Smooth muscle cell (in vitro differentiated cells): ENCODE data around the gene KLK2. TPM values are rescaled to one million over a fixed set of nuclear protein-coding genes. Genes with fewer than 3 reads are reported as not detected.

Source experiments
- DNase-seq: peaks from one replicate; lab custom pipeline; 2025; ENCODE audit not compliant: unreplicated experiment; lab: John Stamatoyannopoulos, UW
- H2AFZ ChIP-seq: fragments of 200-600 bp; sonication (generic); 2 replicates; pipeline ENCODE4 v1.6.0; 2016; ENCODE audit warnings: antibody characterized with exemption, low read depth, mild to moderate bottlenecking
- H3F3A ChIP-seq: fragments of 200-600 bp; sonication (generic); 2 replicates; pipeline ENCODE4 v1.6.0; 2017; ENCODE audit warnings: antibody characterized with exemption, low read depth
- H3K27ac ChIP-seq: fragments of 200-600 bp; sonication (generic); 2 replicates; pipeline ENCODE4 v1.5.1; 2016; ENCODE audit warnings: low read depth, mild to moderate bottlenecking
- H3K27me3 ChIP-seq: fragments of 200-600 bp; sonication (generic); 2 replicates; pipeline ENCODE4 v1.6.1; 2016; ENCODE audit warnings: low read depth, mild to moderate bottlenecking
- H3K36me3 ChIP-seq: fragments of 200-600 bp; sonication (generic); 2 replicates; pipeline ENCODE4 v1.5.1; 2016; ENCODE audit warnings: low read depth
- H3K4me1 ChIP-seq: fragments of 200-600 bp; sonication (generic); 2 replicates; pipeline ENCODE4 v1.5.1; 2016; ENCODE audit warnings: low read depth
- H3K4me2 ChIP-seq: fragments of 200-600 bp; sonication (generic); 2 replicates; pipeline ENCODE4 v1.6.0; 2016; ENCODE audit warnings: mild to moderate bottlenecking
- H3K4me3 ChIP-seq: fragments of 200-600 bp; sonication (generic); 2 replicates; pipeline ENCODE4 v1.5.1; 2016; ENCODE audit warnings: mild to moderate bottlenecking
- H3K79me2 ChIP-seq: fragments of 200-600 bp; sonication (generic); 2 replicates; pipeline ENCODE4 v1.6.0; 2016; ENCODE audit warnings: low read depth, mild to moderate bottlenecking
- H3K9ac ChIP-seq: fragments of 200-600 bp; sonication (generic); 2 replicates; pipeline ENCODE4 v1.6.0; 2016; ENCODE audit warnings: low read depth
- H3K9me3 ChIP-seq: fragments of 200-600 bp; sonication (generic); replicated peaks from 2 replicates; pipeline ENCODE4 v1.5.1; 2016; ENCODE audit warnings: low read depth
- H4K20me1 ChIP-seq: fragments of 200-600 bp; sonication (generic); 2 replicates; pipeline ENCODE4 v1.6.0; 2016; ENCODE audit warnings: low read depth
- CTCF ChIP-seq: fragments of 200-600 bp; sonication (generic); IDR thresholded peaks from 2 replicates; pipeline ENCODE4 v1.5.1; 2017; ENCODE audit warnings: borderline replicate concordance, mild to moderate bottlenecking, antibody characterized with exemption; ENCODE audit not compliant: insufficient read depth, poor library complexity, severe bottlenecking
- WGBS: methylation state at CpG from one replicate; pipeline ENCODE4 v1.1.7; 2016; ENCODE audit warnings: low lambda C conversion rate; 5-methylcytosine and 5-hydroxymethylcytosine counted together
- polyA plus RNA-seq: library from polyadenylated mRNA; unstranded; fragments of >200 nt; fragmentation: Nextera tagmentation; extraction: Ambion mirVana; gene quantifications from 2 replicates; pipeline ENCODE4 v1.2.1, GENCODE V29; 2016
- total RNA-seq: library from RNA; depleted of rRNA; stranded (reverse); fragments of >200 nt; gene quantifications from 2 replicates; pipeline ENCODE4 v1.2.3, GENCODE V29; 2014

The KLK2 gene
- total and polyA plus RNA-seq, 2 experiments from 2014 or later: not detected

- Histone ChIP-seq H3F3A (no peaks in the 10 kb centered on the region), H3K9ac (no peak overlapping the region), H3K4me2 (no peak overlapping the region), H3K4me1 (no peaks in the 10 kb centered on the region), H3K4me3 (no peak overlapping the region), H3K36me3 (no peaks in the 10 kb centered on the region), H4K20me1 (no peaks in the 10 kb centered on the region), H3K79me2 (no peaks in the 10 kb centered on the region), H3K27ac (no peak overlapping the region), H3K27me3 (peaks cover 11% of the 10 kb centered on the region), H3K9me3 (no peaks in the 10 kb centered on the region), H2AFZ (no peak overlapping the region)
- 79% methylated on average over 7 of the region's 7 CpGs for WGBS
- TF ChIP-seq CTCF: no peak
- no peak for DNase-seq
These were observed 29.5 kb upstream of the KLK2 start for GRCh38 chr19:50843701-50844221.

GRCh38 chr19:50844296-50844935, 28.8 kb upstream of the KLK2 start:
- Histone ChIP-seq H3K27ac (no peak overlapping the region), H3K4me1 (no peaks in the 10 kb centered on the region), H3F3A (no peaks in the 10 kb centered on the region), H3K27me3 (peaks cover 11% of the 10 kb centered on the region), H3K9me3 (no peaks in the 10 kb centered on the region), H4K20me1 (no peaks in the 10 kb centered on the region), H2AFZ (no peak overlapping the region), H3K79me2 (no peaks in the 10 kb centered on the region), H3K9ac (no peak overlapping the region), H3K36me3 (no peaks in the 10 kb centered on the region), H3K4me3 (no peak overlapping the region), H3K4me2 (no peak overlapping the region)
- 48% methylated on average over 8 of the region's 8 CpGs for WGBS
- no peak for DNase-seq
- TF ChIP-seq CTCF: no peak

- Histone ChIP-seq H3K4me1 (no peaks in the 10 kb centered on the region), H3K36me3 (no peaks in the 10 kb centered on the region), H3K4me2 (no peak overlapping the region), H3K27me3 (peaks cover 16% of the 10 kb centered on the region), H3K4me3 (no peak overlapping the region), H4K20me1 (no peaks in the 10 kb centered on the region), H2AFZ (no peak overlapping the region), H3K9me3 (no peaks in the 10 kb centered on the region), H3F3A (no peaks in the 10 kb centered on the region), H3K79me2 (no peaks in the 10 kb centered on the region), H3K9ac (no peak overlapping the region), H3K27ac (no peak overlapping the region)
- no peak for DNase-seq
- WGBS: 57% methylated on average over 3 of the region's 3 CpGs
- TF ChIP-seq CTCF: no peak
These were observed 22.5 kb upstream of the KLK2 start for GRCh38 chr19:50850738-50851137.

- TF ChIP-seq CTCF: no peak
These were observed 21.6 kb upstream of the KLK2 start for GRCh38 chr19:50851620-50852019.

More at GRCh38 chr19:50851620-50852019, 21.6 kb upstream of the KLK2 start:
- Histone ChIP-seq H3K4me3 (no peak overlapping the region), H3K27ac (no peak overlapping the region), H4K20me1 (no peaks in the 10 kb centered on the region), H3K4me2 (no peak overlapping the region), H3K9me3 (no peaks in the 10 kb centered on the region), H2AFZ (no peak overlapping the region), H3K9ac (no peak overlapping the region), H3K27me3 (peaks cover 14% of the 10 kb centered on the region), H3K4me1 (no peaks in the 10 kb centered on the region), H3K79me2 (no peaks in the 10 kb centered on the region), H3K36me3 (no peaks in the 10 kb centered on the region), H3F3A (no peaks in the 10 kb centered on the region)
- DNase-seq: no peak
- WGBS: 68% methylated on average over 4 of the region's 4 CpGs
